ENCODE results near the gene ZNF841. TPM values are rescaled to one million over a fixed set of nuclear protein-coding genes. Genes with fewer than 3 reads are reported as not detected.

Gene ZNF841
- polyA plus RNA-seq, 1 of the 3 experiments (the other 2 are of a cell fraction): 3.8 TPM

DNA sequence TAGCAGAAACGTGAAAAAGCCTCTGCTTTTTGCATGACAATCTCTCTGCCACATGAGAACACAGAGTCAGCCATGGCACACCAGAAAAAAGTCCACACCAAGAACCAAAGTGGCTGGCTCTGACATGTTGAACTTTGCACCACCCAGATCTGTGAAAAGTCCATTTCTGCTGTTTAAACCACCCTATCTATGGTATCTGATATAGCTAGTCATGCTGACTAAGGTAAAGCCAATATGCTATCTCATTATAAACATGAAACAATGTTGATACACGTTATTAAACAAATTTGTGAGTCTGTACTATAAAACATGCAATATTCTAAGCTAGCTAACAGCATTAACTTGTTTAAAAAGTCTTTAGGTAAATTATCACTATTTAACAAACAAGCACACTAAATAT, 25.9 kb downstream of the ZNF841 start:
- DNase-seq: no peak
- no peak for TF ChIP-seq TAF1 (IDR thresholded peaks at IDR 0.05; ENCODE audit: borderline replicate concordance, low read depth, low read length)
- TF ChIP-seq TCF12 (IDR thresholded peaks at IDR 0.05): no peak
- no peak for TF ChIP-seq MXI1 (IDR thresholded peaks at IDR 0.05; ENCODE audit: low read depth, low read length)
- TF ChIP-seq MEF2A (IDR thresholded peaks at IDR 0.05; ENCODE audit: borderline replicate concordance, low read depth): no peak
- no peak for TF ChIP-seq TEAD4 (IDR thresholded peaks at IDR 0.05; ENCODE audit: borderline replicate concordance, insufficient read depth)
- TF ChIP-seq RCOR1 (IDR thresholded peaks at IDR 0.05; ENCODE audit: low read length): no peak
- no peak for TF ChIP-seq GABPA (IDR thresholded peaks at IDR 0.05; ENCODE audit: low read depth)

DNA sequence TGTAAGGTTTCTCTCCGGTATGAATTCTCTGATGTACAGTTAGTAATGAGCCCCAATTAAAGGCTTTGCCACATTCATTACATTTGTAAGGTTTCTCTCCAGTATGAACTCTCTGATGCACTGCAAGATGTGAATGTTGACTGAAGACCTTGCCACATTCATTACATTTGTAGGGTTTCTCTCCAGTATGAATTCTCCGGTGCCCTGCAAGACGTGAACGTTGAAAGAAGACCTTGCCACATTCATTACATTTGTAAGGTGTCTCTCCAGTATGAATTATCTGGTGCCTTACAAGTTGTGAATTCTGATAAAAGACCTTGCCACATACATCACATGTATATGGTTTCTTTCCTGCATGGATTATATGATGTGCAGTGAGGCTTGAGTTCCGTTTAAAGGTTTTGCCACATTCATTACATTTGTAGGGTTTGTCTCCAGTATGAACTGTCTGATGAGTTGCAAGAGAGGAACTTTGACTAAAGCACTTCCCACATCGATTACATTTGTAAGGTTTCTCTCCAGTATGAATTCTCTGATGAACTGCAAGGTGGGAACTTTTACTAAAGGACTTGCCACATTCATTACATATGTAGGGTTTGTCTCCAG, 29.2 kb downstream of the ZNF841 start:
- H3K27me3 ChIP-seq (ENCODE audit: insufficient read depth): no peaks in the 10 kb centered on the region
- H4K20me1 ChIP-seq (ENCODE audit: insufficient read depth): no peaks in the 10 kb centered on the region
- CTCF ChIA-PET: no interaction called here
- H2AFZ ChIP-seq (ENCODE audit: low read depth): no peak overlapping the region
- no peak overlapping the region for H3K27ac ChIP-seq (ENCODE audit: low read depth in 2 of 2, low read length in 1 of 2)
- H3K9ac ChIP-seq: no peak overlapping the region
- peak overlapping the region in 1 of 2 experiments; percentile 1; a peak in 1 of 4 replicates for H3K4me3 ChIP-seq (ENCODE audit: low read depth in 2 of 2, low read length in 1 of 2)
- H3K4me1 ChIP-seq (ENCODE audit: control insufficient read depth in 1 of 2, insufficient read depth in 2 of 2, low read depth in 1 of 2, low read length in 1 of 2): no peaks in the 10 kb centered on the region
- peaks cover 17% of the 10 kb centered on the region; the same call in 1 of the 2 replicates for H3K79me2 ChIP-seq (ENCODE audit: insufficient read depth)
- TF ChIP-seq RCOR1 (IDR thresholded peaks at IDR 0.05; ENCODE audit: low read length) (no peak), EZH2phosphoT487 (IDR thresholded peaks at IDR 0.05; ENCODE audit: borderline replicate concordance, low read depth) (no peak), RFX5 (IDR thresholded peaks at IDR 0.05; ENCODE audit: low read length) (no peak), NRF1 (IDR thresholded peaks at IDR 0.05; ENCODE audit: low read depth, low read length) (no peak), MXI1 (IDR thresholded peaks at IDR 0.05; ENCODE audit: low read depth, low read length) (no peak), TEAD4 (IDR thresholded peaks at IDR 0.05; ENCODE audit: borderline replicate concordance, insufficient read depth) (no peak), JUND (IDR thresholded peaks at IDR 0.05) (no peak), RAD21 (IDR thresholded peaks at IDR 0.05; ENCODE audit: low read length) (no peak), RXRA (IDR thresholded peaks at IDR 0.05; ENCODE audit: borderline replicate concordance, low read depth) (no peak), FOSL2 (IDR thresholded peaks at IDR 0.05; ENCODE audit: borderline replicate concordance, low read depth) (no peak), TAF1 (IDR thresholded peaks at IDR 0.05; ENCODE audit: borderline replicate concordance, low read depth, low read length) (no peak), MEF2A (IDR thresholded peaks at IDR 0.05; ENCODE audit: borderline replicate concordance, low read depth) (no peak)
- TF ChIP-seq, protein P1, sequence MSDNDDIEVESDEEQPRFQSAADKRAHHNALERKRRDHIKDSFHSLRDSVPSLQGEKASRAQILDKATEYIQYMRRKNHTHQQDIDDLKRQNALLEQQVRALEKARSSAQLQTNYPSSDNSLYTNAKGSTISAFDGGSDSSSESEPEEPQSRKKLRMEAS (IDR thresholded peaks at IDR 0.05; ENCODE audit: low read depth): no peak
- TF ChIP-seq, protein P2, sequence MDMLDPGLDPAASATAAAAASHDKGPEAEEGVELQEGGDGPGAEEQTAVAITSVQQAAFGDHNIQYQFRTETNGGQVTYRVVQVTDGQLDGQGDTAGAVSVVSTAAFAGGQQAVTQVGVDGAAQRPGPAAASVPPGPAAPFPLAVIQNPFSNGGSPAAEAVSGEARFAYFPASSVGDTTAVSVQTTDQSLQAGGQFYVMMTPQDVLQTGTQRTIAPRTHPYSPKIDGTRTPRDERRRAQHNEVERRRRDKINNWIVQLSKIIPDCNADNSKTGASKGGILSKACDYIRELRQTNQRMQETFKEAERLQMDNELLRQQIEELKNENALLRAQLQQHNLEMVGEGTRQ (IDR thresholded peaks at IDR 0.05; ENCODE audit: borderline replicate concordance, low read depth, low read length): no peak
- TF ChIP-seq, protein P3, sequence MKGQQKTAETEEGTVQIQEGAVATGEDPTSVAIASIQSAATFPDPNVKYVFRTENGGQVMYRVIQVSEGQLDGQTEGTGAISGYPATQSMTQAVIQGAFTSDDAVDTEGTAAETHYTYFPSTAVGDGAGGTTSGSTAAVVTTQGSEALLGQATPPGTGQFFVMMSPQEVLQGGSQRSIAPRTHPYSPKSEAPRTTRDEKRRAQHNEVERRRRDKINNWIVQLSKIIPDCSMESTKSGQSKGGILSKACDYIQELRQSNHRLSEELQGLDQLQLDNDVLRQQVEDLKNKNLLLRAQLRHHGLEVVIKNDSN (IDR thresholded peaks at IDR 0.05; ENCODE audit: borderline replicate concordance, low read depth): no peak
- TF ChIP-seq, protein P4, sequence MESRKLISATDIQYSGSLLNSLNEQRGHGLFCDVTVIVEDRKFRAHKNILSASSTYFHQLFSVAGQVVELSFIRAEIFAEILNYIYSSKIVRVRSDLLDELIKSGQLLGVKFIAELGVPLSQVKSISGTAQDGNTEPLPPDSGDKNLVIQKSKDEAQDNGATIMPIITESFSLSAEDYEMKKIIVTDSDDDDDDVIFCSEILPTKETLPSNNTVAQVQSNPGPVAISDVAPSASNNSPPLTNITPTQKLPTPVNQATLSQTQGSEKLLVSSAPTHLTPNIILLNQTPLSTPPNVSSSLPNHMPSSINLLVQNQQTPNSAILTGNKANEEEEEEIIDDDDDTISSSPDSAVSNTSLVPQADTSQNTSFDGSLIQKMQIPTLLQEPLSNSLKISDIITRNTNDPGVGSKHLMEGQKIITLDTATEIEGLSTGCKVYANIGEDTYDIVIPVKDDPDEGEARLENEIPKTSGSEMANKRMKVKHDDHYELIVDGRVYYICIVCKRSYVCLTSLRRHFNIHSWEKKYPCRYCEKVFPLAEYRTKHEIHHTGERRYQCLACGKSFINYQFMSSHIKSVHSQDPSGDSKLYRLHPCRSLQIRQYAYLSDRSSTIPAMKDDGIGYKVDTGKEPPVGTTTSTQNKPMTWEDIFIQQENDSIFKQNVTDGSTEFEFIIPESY (IDR thresholded peaks at IDR 0.05; ENCODE audit: borderline replicate concordance, low read depth): no peak
- TF ChIP-seq, protein P5, sequence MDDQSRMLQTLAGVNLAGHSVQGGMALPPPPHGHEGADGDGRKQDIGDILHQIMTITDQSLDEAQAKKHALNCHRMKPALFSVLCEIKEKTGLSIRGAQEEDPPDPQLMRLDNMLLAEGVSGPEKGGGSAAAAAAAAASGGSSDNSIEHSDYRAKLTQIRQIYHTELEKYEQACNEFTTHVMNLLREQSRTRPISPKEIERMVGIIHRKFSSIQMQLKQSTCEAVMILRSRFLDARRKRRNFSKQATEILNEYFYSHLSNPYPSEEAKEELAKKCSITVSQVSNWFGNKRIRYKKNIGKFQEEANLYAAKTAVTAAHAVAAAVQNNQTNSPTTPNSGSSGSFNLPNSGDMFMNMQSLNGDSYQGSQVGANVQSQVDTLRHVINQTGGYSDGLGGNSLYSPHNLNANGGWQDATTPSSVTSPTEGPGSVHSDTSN (IDR thresholded peaks at IDR 0.05): no peak
- H3K9me3 ChIP-seq: peaks cover 37% of the 10 kb centered on the region
- no peak overlapping the region for H3K4me2 ChIP-seq
- POLR2A ChIA-PET: no interaction called here
- no peaks in the 10 kb centered on the region for H3K9me2 ChIP-seq
- no peaks in the 10 kb centered on the region for H3F3A ChIP-seq (replicated peaks; ENCODE audit: insufficient read depth)
- DNase-seq: no peak
- WGBS (ENCODE audit: low lambda C conversion rate): 98% methylated on average over 6 of the region's 6 CpGs
- peaks cover 46 to 88% of the 10 kb centered on the region in 2 experiments for H3K36me3 ChIP-seq (replicated peaks in 1 of 2; ENCODE audit: control insufficient read depth in 1 of 2, insufficient read depth in 2 of 2, low read length in 1 of 2)

More for the DNA sequence above, 25.9 kb downstream of the ZNF841 start:
- H3K4me3 ChIP-seq (ENCODE audit: low read depth in 2 of 2, low read length in 1 of 2): no peak overlapping the region; a peak in 1 of 4 replicates
- H4K20me1 ChIP-seq (ENCODE audit: insufficient read depth): no peaks in the 10 kb centered on the region
- H3K36me3 ChIP-seq (replicated peaks in 1 of 2; ENCODE audit: control insufficient read depth in 1 of 2, insufficient read depth in 2 of 2, low read length in 1 of 2): peaks cover 56 to 99% of the 10 kb centered on the region in 2 experiments
- H3K79me2 ChIP-seq (ENCODE audit: insufficient read depth): peaks cover 17% of the 10 kb centered on the region; the same call in 1 of the 2 replicates
- 55% methylated on average over 2 of the region's 2 CpGs for WGBS (ENCODE audit: low lambda C conversion rate)
- H3K9ac ChIP-seq: no peak overlapping the region
- no peaks in the 10 kb centered on the region for H3K4me1 ChIP-seq (ENCODE audit: control insufficient read depth in 1 of 2, insufficient read depth in 2 of 2, low read depth in 1 of 2, low read length in 1 of 2)
- ChIA-PET CTCF (no interaction called here), POLR2A (no interaction called here)
- H3K4me2 ChIP-seq: no peak overlapping the region
- peaks cover 53% of the 10 kb centered on the region for H3K9me3 ChIP-seq
- H3K27ac ChIP-seq (ENCODE audit: low read depth in 2 of 2, low read length in 1 of 2): no peak overlapping the region
- H2AFZ ChIP-seq (ENCODE audit: low read depth): no peak overlapping the region
- H3K9me2 ChIP-seq: no peaks in the 10 kb centered on the region
- peaks cover 3% of the 10 kb centered on the region for H3F3A ChIP-seq (replicated peaks; ENCODE audit: insufficient read depth)
- H3K27me3 ChIP-seq (ENCODE audit: insufficient read depth): no peaks in the 10 kb centered on the region

Measured in SK-N-SH (cell line).